ENCODE data around the gene QSOX2. TPM values are rescaled to one million over a fixed set of nuclear protein-coding genes. Genes with fewer than 3 reads are reported as not detected.
A peak's percentile ranks its signal among the peaks of the same experiment; 100 is the strongest.

Gene QSOX2
- total RNA-seq, 1 experiment from 2014 or later = 34.6 TPM

- Histone ChIP-seq H2AFZ (ENCODE audit: low read depth, low read length, poor library complexity, severe bottlenecking) (no peak overlapping the region), H3K4me1 (ENCODE audit: control insufficient read depth in 1 of 2, insufficient read depth in 2 of 2, low read length in 2 of 2) (peaks cover 3 to 19% of the 10 kb centered on the region in 2 experiments; a peak in 2 of 4 replicates), H4K20me1 (ENCODE audit: insufficient read depth) (no peaks in the 10 kb centered on the region), H3K79me2 (ENCODE audit: insufficient read depth, low read length) (no peaks in the 10 kb centered on the region), H3K9me3 (ENCODE audit: control insufficient read depth in 1 of 2, insufficient read depth in 1 of 2, low read depth in 1 of 2, low read length in 2 of 2) (no peaks in the 10 kb centered on the region), H3K4me2 (ENCODE audit: low read length) (no peak overlapping the region), H3K27ac (ENCODE audit: low read depth, low read length) (no peak overlapping the region), H3K36me3 (ENCODE audit: control insufficient read depth in 1 of 2, insufficient read depth in 2 of 2, low read length in 2 of 2) (no peaks in the 10 kb centered on the region), H3K9me2 (ENCODE audit: insufficient read depth) (no peaks in the 10 kb centered on the region), H3K4me3 (replicated peaks in 1 of 2; ENCODE audit: low read depth in 1 of 2, low read length in 2 of 2) (no peak overlapping the region), H3K27me3 (ENCODE audit: insufficient read depth, low read length) (no peaks in the 10 kb centered on the region), H3K9ac (ENCODE audit: low read length) (no peak overlapping the region)
- no TSS peak for BruUV-seq (replicated peaks)
- ATAC-seq (no peak), DNase-seq (ENCODE audit: low read depth, low spot score) (no peak)
- no peak for TF ChIP-seq POLR2A (IDR thresholded peaks at IDR 0.05; ENCODE audit: borderline replicate concordance, extremely low read depth, insufficient read depth, insufficient read length)
- no peak for TF ChIP-seq SP1 (IDR thresholded peaks at IDR 0.05; ENCODE audit: low read depth)
- no peak for TF ChIP-seq ZBTB33 (IDR thresholded peaks at IDR 0.05; ENCODE audit: extremely low read depth, insufficient replicate concordance, low read length)
- no peak for TF ChIP-seq EGR1 (IDR thresholded peaks at IDR 0.05; ENCODE audit: low read depth)
- no peak for TF ChIP-seq ZNF274 (IDR thresholded peaks at IDR 0.05; ENCODE audit: low read depth, low read length)
- no peak for TF ChIP-seq TCF7L2 (IDR thresholded peaks at IDR 0.05; ENCODE audit: borderline replicate concordance, extremely low read depth, insufficient read depth, insufficient read length)
- no peak for TF ChIP-seq ELF1 (IDR thresholded peaks at IDR 0.05; ENCODE audit: borderline replicate concordance, low read depth)
- no peak for TF ChIP-seq RAD21 (IDR thresholded peaks at IDR 0.05; ENCODE audit: low read depth)
- ChIA-PET RAD21 (ENCODE audit: low non-redundant PET in 1 of 2, low total read pairs in 2 of 2, uncharacterized antibody in 2 of 2, unreplicated experiment in 2 of 2) (no interaction called here), CTCF (no interaction called here), POLR2A (no interaction called here)
- intact Hi-C loops (cut with micrococcal nuclease) = loop anchor here (5.0 kb wide), 1 partner anchor 96 kb away; no protein-coding TSS in a partner anchor
These were observed 23.1 kb upstream of the QSOX2 start for GRCh38 chr9:136268735-136269134.

DNA sequence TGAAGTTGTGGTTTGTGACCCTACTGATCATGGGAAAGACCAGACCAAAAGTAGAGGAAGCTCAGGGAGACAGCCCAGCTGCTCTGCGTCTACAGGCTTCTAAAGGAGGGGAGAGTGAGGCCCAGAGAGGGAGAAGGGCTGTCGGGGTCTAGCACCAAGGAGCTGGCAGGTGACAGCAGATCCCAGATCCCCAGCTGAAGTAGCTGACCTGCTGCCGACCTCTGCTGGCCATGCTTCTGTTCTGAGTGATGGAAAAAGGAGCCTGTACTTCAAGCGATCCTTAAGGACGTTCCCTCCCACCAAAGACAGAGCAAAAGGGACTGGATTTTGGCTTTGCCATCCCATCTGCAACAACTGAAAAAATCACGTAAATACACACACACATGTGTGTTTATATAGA lies 22.7 kb upstream of the QSOX2 start:
- TF ChIP-seq, protein P1, sequence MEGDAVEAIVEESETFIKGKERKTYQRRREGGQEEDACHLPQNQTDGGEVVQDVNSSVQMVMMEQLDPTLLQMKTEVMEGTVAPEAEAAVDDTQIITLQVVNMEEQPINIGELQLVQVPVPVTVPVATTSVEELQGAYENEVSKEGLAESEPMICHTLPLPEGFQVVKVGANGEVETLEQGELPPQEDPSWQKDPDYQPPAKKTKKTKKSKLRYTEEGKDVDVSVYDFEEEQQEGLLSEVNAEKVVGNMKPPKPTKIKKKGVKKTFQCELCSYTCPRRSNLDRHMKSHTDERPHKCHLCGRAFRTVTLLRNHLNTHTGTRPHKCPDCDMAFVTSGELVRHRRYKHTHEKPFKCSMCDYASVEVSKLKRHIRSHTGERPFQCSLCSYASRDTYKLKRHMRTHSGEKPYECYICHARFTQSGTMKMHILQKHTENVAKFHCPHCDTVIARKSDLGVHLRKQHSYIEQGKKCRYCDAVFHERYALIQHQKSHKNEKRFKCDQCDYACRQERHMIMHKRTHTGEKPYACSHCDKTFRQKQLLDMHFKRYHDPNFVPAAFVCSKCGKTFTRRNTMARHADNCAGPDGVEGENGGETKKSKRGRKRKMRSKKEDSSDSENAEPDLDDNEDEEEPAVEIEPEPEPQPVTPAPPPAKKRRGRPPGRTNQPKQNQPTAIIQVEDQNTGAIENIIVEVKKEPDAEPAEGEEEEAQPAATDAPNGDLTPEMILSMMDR (IDR thresholded peaks at IDR 0.05 in 2 of 3, conservative IDR thresholded peaks at IDR 0.05 in 1 of 3; ENCODE audit: borderline replicate concordance in 1 of 3, insufficient read depth in 1 of 3, low read depth in 2 of 3, low read length in 2 of 3) = 0 out of 6 replicates have a peak, but pooled peaks of 1 of the 3 experiments have one; percentile 12
- TF ChIP-seq CEBPB (IDR thresholded peaks at IDR 0.05; ENCODE audit: low read depth) (no peak), ZNF274 (IDR thresholded peaks at IDR 0.05; ENCODE audit: low read depth, low read length) (no peak)
- intact Hi-C loops (cut with micrococcal nuclease) = loop anchor here (5.0 kb wide), 1 partner anchor 96 kb away; no protein-coding TSS in a partner anchor
- BruUV-seq (replicated peaks) = no TSS peak
- Histone ChIP-seq H2AFZ (ENCODE audit: low read depth, low read length, poor library complexity, severe bottlenecking) (no peak overlapping the region), H3K9ac (ENCODE audit: low read length) (no peak overlapping the region), H3K4me2 (ENCODE audit: low read length) (peak overlapping the region; percentile 82; the same call in 1 of the 2 replicates), H3K36me3 (ENCODE audit: control insufficient read depth in 1 of 2, insufficient read depth in 2 of 2, low read length in 2 of 2) (no peaks in the 10 kb centered on the region), H3K9me2 (ENCODE audit: insufficient read depth) (no peaks in the 10 kb centered on the region), H4K20me1 (ENCODE audit: insufficient read depth) (no peaks in the 10 kb centered on the region), H3K27me3 (ENCODE audit: insufficient read depth, low read length) (no peaks in the 10 kb centered on the region), H3K4me1 (ENCODE audit: control insufficient read depth in 1 of 2, insufficient read depth in 2 of 2, low read length in 2 of 2) (peaks cover 3 to 19% of the 10 kb centered on the region in 2 experiments; a peak in 2 of 4 replicates), H3K4me3 (replicated peaks in 1 of 2; ENCODE audit: low read depth in 1 of 2, low read length in 2 of 2) (no peak overlapping the region), H3K9me3 (ENCODE audit: control insufficient read depth in 1 of 2, insufficient read depth in 1 of 2, low read depth in 1 of 2, low read length in 2 of 2) (no peaks in the 10 kb centered on the region), H3K79me2 (ENCODE audit: insufficient read depth, low read length) (no peaks in the 10 kb centered on the region), H3K27ac (ENCODE audit: low read depth, low read length) (no peak overlapping the region)
- ChIA-PET POLR2A (no interaction called here), CTCF (interaction anchor here (1.7 kb wide), 1 partner anchor 98 kb away, joined by 6 read pairs; no protein-coding TSS in a partner anchor), RAD21 (ENCODE audit: low non-redundant PET in 1 of 2, low total read pairs in 2 of 2, uncharacterized antibody in 2 of 2, unreplicated experiment in 2 of 2) (no interaction called here)
- DNase-seq (ENCODE audit: low read depth, low spot score) = no peak
- no peak for ATAC-seq
